MM.1S (cell line): ENCODE measurements around the gene COG8.

Experiments used
- EZH2 ChIP-seq: fragments of 300-600 bp; sonication (generic); optimal IDR thresholded peaks from 2 replicates; pipeline ENCODE3; 2017; ENCODE audit warnings: low read depth, mild to moderate bottlenecking, antibody characterized with exemption, low read length, mixed read lengths
- TF ChIP-seq, protein P1 (sequence below): fragments of 300-600 bp; sonication (generic); IDR thresholded peaks from 2 replicates; pipeline ENCODE4 v1.5.1; 2016; ENCODE audit warnings: antibody characterized with exemption, low read length, mixed read lengths

DNA sequence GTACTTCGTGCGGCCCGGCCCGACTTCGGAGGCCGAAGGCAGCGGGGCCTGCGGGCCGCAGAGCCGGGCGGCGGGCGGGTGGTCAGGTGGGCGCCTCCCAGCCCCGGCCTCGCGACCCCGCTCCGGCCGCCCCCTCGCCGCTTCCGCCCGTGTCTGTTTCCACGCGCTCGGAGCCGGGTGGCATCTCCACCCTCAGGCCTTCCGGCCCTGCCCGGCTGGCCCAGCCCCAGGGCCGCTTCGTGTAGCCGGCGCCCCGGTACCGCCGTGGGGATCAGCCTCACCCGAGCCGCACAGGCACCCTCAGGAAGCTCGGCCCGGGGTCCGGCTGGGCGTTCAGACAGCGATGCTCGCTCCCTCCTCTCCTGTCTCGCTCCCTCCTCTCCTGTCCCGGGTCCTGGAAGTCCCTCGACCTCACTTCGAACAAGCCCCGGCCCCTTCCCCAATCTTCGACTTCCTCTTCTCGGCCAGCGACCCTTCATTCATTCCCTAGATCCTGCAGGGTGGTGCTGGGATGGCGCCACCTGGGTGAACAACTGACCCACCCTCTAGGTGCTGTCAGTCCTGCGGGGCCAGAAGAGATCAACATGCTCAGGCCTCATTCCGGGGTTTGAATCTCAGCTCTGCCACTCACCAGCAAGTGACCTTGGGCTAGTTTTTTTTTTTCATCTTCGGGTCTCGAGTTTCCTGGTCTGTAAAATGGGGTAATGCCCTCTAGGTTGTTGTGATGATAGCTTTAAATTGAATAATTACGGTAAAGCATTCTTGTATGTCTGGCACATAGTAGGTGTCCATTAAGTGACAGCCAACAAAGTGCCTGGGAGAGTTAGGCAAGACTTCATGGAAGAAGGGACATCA is 27.6 kb downstream of the COG8 start:
- TF ChIP-seq EZH2: no peak
- TF ChIP-seq, protein P1, sequence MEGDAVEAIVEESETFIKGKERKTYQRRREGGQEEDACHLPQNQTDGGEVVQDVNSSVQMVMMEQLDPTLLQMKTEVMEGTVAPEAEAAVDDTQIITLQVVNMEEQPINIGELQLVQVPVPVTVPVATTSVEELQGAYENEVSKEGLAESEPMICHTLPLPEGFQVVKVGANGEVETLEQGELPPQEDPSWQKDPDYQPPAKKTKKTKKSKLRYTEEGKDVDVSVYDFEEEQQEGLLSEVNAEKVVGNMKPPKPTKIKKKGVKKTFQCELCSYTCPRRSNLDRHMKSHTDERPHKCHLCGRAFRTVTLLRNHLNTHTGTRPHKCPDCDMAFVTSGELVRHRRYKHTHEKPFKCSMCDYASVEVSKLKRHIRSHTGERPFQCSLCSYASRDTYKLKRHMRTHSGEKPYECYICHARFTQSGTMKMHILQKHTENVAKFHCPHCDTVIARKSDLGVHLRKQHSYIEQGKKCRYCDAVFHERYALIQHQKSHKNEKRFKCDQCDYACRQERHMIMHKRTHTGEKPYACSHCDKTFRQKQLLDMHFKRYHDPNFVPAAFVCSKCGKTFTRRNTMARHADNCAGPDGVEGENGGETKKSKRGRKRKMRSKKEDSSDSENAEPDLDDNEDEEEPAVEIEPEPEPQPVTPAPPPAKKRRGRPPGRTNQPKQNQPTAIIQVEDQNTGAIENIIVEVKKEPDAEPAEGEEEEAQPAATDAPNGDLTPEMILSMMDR: peak; percentile 13; the same call in 1 of the 2 replicates
